Stimulated activated CD8-positive, alpha-beta memory T cell treated with anti-CD3 and anti-CD28 coated beads, Interleukin-12 subunit alpha, Interleukin-12 subunit beta, amount 100 ng/mL, for 24 hours (primary cell): Measurements from ENCODE around the gene GH1.
"Not testable (repeated sequence)": the region's sequence is repeated elsewhere in the genome, so short reads cannot be mapped to it uniquely, and the experiment has no call there.

Source experiments
- DNase-seq: peaks from one replicate; pipeline ENCODE4 v3.0.0-alpha.2; 2020; ENCODE audit errors: extremely low read depth

GH1 gene

GRCh38 chr17:63926164-63926563, 7.5 kb upstream of the GH1 start:
- DNase-seq = no peak

GRCh38 chr17:63925615-63926014, 7.0 kb upstream of the GH1 start:
- no peak for DNase-seq

GRCh38 chr17:63922402-63922801, 3.8 kb upstream of the GH1 start:
- not testable (repeated sequence) for DNase-seq

- DNase-seq = not testable (repeated sequence)
Observed at GRCh38 chr17:63920779-63921178, 2.1 kb upstream of the GH1 start.

- not testable (repeated sequence) for DNase-seq
Observed at GRCh38 chr17:63920050-63920449, 1.4 kb upstream of the GH1 start.

- DNase-seq = no peak
Observed at GRCh38 chr17:63919311-63919723, 678 bp upstream of the GH1 start.

GRCh38 chr17:63918305-63918704, 334 bp downstream of the GH1 start:
- DNase-seq = no peak

GRCh38 chr17:63917646-63918045, 993 bp downstream of the GH1 start:
- DNase-seq = no peak

- DNase-seq = not testable (repeated sequence)
Observed at GRCh38 chr17:63917206-63917605, 1.4 kb downstream of the GH1 start.

- no peak for DNase-seq
Observed at GRCh38 chr17:63916566-63917185, 2.0 kb downstream of the GH1 start.

- not testable (repeated sequence) for DNase-seq
Observed at GRCh38 chr17:63915753-63916152, 2.9 kb downstream of the GH1 start.

- no peak for DNase-seq
Observed at GRCh38 chr17:63914471-63914870, 4.2 kb downstream of the GH1 start.

- DNase-seq = no peak
Observed at GRCh38 chr17:63911657-63912100, 7.0 kb downstream of the GH1 start.

- DNase-seq = no peak
Observed at GRCh38 chr17:63911041-63911635, 7.5 kb downstream of the GH1 start, which contains the start of gene CSHL1. CSHL1 (minus strand) TSS chr17:63911258; CDS start chr17:63911196, 62 bp downstream.

GRCh38 chr17:63910096-63910495, 8.5 kb downstream of the GH1 start:
- DNase-seq = no peak

- DNase-seq = not testable (repeated sequence)
Observed at GRCh38 chr17:63909586-63909985, 9.1 kb downstream of the GH1 start.

- DNase-seq = not testable (repeated sequence)
Observed at GRCh38 chr17:63907161-63907778, 11.4 kb downstream of the GH1 start.

GRCh38 chr17:63904796-63905195, 13.8 kb downstream of the GH1 start:
- DNase-seq = not testable (repeated sequence)

- not testable (repeated sequence) for DNase-seq
Observed at GRCh38 chr17:63903787-63904201, 14.8 kb downstream of the GH1 start.

- DNase-seq = not testable (repeated sequence)
Observed at GRCh38 chr17:63901971-63902370, 16.7 kb downstream of the GH1 start.

GRCh38 chr17:63898899-63899798, 19.5 kb downstream of the GH1 start:
- not testable (repeated sequence) for DNase-seq
